GM23338 (cell line): ENCODE measurements around the gene CACUL1. TPM values are rescaled to one million over a fixed set of nuclear protein-coding genes. Genes with fewer than 3 reads are reported as not detected.

Source experiments
- ATAC-seq: fragments of 200-7000 bp; cut with Tn5 transposase; 3 replicates; pipeline ENCODE4 v1.9.1; 2020
- DNase-seq: peaks from one replicate; pipeline ENCODE4 v3.0.0-alpha.2; 2015; ENCODE audit warnings: low spot score
- H2AFZ ChIP-seq: fragments of 200-600 bp; sonication (generic); 2 replicates; pipeline ENCODE4 v1.8.0; 2016; ENCODE audit warnings: antibody characterized with exemption, mild to moderate bottlenecking, moderate library complexity
- H3F3A ChIP-seq: fragments of 200-600 bp; sonication (generic); replicated peaks from 2 replicates; pipeline ENCODE4 v1.8.0; 2017; ENCODE audit warnings: antibody characterized with exemption, mixed run types, low read depth
- H3K27ac ChIP-seq: fragments of 200-600 bp; sonication (generic); 2 replicates; pipeline ENCODE4 v1.6.1; 2016; ENCODE audit warnings: low read depth
- H3K27me3 ChIP-seq: fragments of 200-600 bp; sonication (generic); 2 replicates; pipeline ENCODE4 v1.8.0; 2016; ENCODE audit warnings: mild to moderate bottlenecking, mixed run types, moderate library complexity; ENCODE audit not compliant: insufficient read depth
- H3K36me3 ChIP-seq: fragments of 200-600 bp; sonication (generic); 2 replicates; pipeline ENCODE4 v1.8.0; 2016; ENCODE audit warnings: mild to moderate bottlenecking; ENCODE audit not compliant: insufficient read depth
- H3K4me1 ChIP-seq: fragments of 200-600 bp; sonication (generic); 2 replicates; pipeline ENCODE4 v1.8.0; 2016; ENCODE audit warnings: mild to moderate bottlenecking, moderate library complexity; ENCODE audit not compliant: insufficient read depth
- H3K4me2 ChIP-seq: fragments of 200-600 bp; sonication (generic); 2 replicates; pipeline ENCODE4 v1.7.1; 2017; ENCODE audit warnings: mixed run types
- H3K4me3 ChIP-seq: fragments of 200-600 bp; sonication (generic); 2 replicates; pipeline ENCODE4 v1.6.1; 2016; ENCODE audit warnings: mixed run types
- H3K79me2 ChIP-seq: fragments of 200-600 bp; sonication (generic); replicated peaks from 2 replicates; pipeline ENCODE4 v1.8.0; 2017; ENCODE audit warnings: mild to moderate bottlenecking; ENCODE audit not compliant: insufficient read depth
- H3K9me2 ChIP-seq: fragments of 200-600 bp; sonication (generic); 2 replicates; pipeline ENCODE4 v1.8.0; 2017; ENCODE audit not compliant: insufficient read depth
- H4K20me1 ChIP-seq: fragments of 200-600 bp; sonication (generic); replicated peaks from 2 replicates; pipeline ENCODE4 v1.8.0; 2017; ENCODE audit warnings: mild to moderate bottlenecking; ENCODE audit not compliant: insufficient read depth
- H3K27ac Mint-ChIP-seq: 2 replicates; pipeline ENCODE4 v1.8.0; 2020; ENCODE audit warnings: inconsistent platforms, mild to moderate bottlenecking, moderate library complexity, mixed read lengths
- H3K27me3 Mint-ChIP-seq: 3 replicates; pipeline ENCODE4 v1.8.0; 2022; ENCODE audit warnings: low read depth, mild to moderate bottlenecking, moderate library complexity, mixed read lengths, inconsistent platforms; ENCODE audit not compliant: insufficient read depth, poor library complexity
- H3K36me3 Mint-ChIP-seq: 3 replicates; pipeline ENCODE4 v1.8.0; 2021; ENCODE audit warnings: low read depth, mild to moderate bottlenecking, inconsistent platforms, moderate library complexity, mixed read lengths
- H3K4me1 Mint-ChIP-seq: 3 replicates; pipeline ENCODE4 v1.8.0; 2020; ENCODE audit warnings: mild to moderate bottlenecking, inconsistent platforms, mixed read lengths
- H3K4me3 Mint-ChIP-seq: 3 replicates; pipeline ENCODE4 v1.8.0; 2021; ENCODE audit warnings: moderate library complexity, mild to moderate bottlenecking, inconsistent platforms, mixed read lengths
- H3K9me3 Mint-ChIP-seq: 3 replicates; pipeline ENCODE4 v1.8.0; 2020; ENCODE audit warnings: moderate library complexity, mild to moderate bottlenecking, inconsistent platforms, mixed read lengths
- CREB1 ChIP-seq: fragments of 250-450 bp; sonication (Bioruptor Pico); IDR thresholded peaks from 2 replicates; pipeline ENCODE4 v1.5.0; 2020; ENCODE audit warnings: low read depth, mild to moderate bottlenecking, moderate library complexity
- EZH2 ChIP-seq: fragments of 200-600 bp; sonication (generic); IDR thresholded peaks from one replicate; pipeline ENCODE4 v1.8.0; 2017; ENCODE audit warnings: antibody characterized with exemption, mild to moderate bottlenecking, low read depth; ENCODE audit not compliant: unreplicated experiment
- POLR2AphosphoS5 ChIP-seq: IDR thresholded peaks from 2 replicates; pipeline ENCODE4 v1.6.1; 2016; ENCODE audit warnings: antibody characterized with exemption, low read depth
- ZNF114 ChIP-seq: fragments of 250-450 bp; sonication (Bioruptor Pico); IDR thresholded peaks from 2 replicates; pipeline ENCODE4 v1.5.0; 2020; ENCODE audit warnings: mild to moderate bottlenecking, moderate library complexity
- polyA plus RNA-seq: library from polyadenylated mRNA; unstranded; fragments of >200 nt; fragmentation: Nextera tagmentation; extraction: Ambion mirVana; gene quantifications from 2 replicates; pipeline ENCODE4 v1.2.1, GENCODE V29; 2016
- total RNA-seq: library from RNA; depleted of rRNA; stranded (reverse); fragments of >200 nt; shearing (Covaris generic); gene quantifications from 2 replicates; pipeline ENCODE4 v1.2.3, GENCODE V29; 2014
- TF ChIP-seq, protein P1 (sequence below): fragments of 250-450 bp; sonication (Bioruptor Pico); IDR thresholded peaks from 2 replicates; pipeline ENCODE4 v1.5.0; 2020; ENCODE audit warnings: mild to moderate bottlenecking, moderate library complexity
- TF ChIP-seq, protein P2 (sequence below), 2 experiments: fragments of 200-600 bp in 1 of 2; sonication (generic) in 1 of 2; conservative IDR thresholded peaks; 2 replicates each; pipeline versions ENCODE4 v1.5.1 to v1.6.1; 2016 to 2017; ENCODE audit warnings: antibody characterized with exemption in 2 of 2, low read depth in 2 of 2, mild to moderate bottlenecking in 2 of 2, moderate library complexity in 1 of 2

Gene CACUL1
- total and polyA plus RNA-seq, 2 experiments from 2014 or later = 46.4 to 59.4 TPM

DNA sequence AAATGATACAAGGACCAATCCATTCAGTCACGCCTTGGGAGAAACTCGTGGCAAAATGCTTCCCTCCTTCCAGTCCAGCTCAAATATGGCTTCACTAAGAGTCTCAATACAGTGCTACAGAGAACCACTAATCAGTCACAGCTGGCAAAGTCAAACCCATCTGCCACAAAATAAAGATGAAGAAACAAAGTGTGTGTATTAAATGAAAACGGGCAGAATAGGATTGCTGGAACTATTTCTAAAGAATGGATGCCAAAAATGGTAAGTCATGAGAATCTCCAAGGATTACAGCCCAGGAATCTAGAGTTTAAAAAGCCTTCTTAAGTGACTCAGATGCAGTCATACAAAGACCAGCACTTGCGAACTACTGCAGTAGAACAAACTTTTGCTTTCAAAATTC is 61.9 kb downstream of the CACUL1 start (continued):
- TF ChIP-seq, protein P1, sequence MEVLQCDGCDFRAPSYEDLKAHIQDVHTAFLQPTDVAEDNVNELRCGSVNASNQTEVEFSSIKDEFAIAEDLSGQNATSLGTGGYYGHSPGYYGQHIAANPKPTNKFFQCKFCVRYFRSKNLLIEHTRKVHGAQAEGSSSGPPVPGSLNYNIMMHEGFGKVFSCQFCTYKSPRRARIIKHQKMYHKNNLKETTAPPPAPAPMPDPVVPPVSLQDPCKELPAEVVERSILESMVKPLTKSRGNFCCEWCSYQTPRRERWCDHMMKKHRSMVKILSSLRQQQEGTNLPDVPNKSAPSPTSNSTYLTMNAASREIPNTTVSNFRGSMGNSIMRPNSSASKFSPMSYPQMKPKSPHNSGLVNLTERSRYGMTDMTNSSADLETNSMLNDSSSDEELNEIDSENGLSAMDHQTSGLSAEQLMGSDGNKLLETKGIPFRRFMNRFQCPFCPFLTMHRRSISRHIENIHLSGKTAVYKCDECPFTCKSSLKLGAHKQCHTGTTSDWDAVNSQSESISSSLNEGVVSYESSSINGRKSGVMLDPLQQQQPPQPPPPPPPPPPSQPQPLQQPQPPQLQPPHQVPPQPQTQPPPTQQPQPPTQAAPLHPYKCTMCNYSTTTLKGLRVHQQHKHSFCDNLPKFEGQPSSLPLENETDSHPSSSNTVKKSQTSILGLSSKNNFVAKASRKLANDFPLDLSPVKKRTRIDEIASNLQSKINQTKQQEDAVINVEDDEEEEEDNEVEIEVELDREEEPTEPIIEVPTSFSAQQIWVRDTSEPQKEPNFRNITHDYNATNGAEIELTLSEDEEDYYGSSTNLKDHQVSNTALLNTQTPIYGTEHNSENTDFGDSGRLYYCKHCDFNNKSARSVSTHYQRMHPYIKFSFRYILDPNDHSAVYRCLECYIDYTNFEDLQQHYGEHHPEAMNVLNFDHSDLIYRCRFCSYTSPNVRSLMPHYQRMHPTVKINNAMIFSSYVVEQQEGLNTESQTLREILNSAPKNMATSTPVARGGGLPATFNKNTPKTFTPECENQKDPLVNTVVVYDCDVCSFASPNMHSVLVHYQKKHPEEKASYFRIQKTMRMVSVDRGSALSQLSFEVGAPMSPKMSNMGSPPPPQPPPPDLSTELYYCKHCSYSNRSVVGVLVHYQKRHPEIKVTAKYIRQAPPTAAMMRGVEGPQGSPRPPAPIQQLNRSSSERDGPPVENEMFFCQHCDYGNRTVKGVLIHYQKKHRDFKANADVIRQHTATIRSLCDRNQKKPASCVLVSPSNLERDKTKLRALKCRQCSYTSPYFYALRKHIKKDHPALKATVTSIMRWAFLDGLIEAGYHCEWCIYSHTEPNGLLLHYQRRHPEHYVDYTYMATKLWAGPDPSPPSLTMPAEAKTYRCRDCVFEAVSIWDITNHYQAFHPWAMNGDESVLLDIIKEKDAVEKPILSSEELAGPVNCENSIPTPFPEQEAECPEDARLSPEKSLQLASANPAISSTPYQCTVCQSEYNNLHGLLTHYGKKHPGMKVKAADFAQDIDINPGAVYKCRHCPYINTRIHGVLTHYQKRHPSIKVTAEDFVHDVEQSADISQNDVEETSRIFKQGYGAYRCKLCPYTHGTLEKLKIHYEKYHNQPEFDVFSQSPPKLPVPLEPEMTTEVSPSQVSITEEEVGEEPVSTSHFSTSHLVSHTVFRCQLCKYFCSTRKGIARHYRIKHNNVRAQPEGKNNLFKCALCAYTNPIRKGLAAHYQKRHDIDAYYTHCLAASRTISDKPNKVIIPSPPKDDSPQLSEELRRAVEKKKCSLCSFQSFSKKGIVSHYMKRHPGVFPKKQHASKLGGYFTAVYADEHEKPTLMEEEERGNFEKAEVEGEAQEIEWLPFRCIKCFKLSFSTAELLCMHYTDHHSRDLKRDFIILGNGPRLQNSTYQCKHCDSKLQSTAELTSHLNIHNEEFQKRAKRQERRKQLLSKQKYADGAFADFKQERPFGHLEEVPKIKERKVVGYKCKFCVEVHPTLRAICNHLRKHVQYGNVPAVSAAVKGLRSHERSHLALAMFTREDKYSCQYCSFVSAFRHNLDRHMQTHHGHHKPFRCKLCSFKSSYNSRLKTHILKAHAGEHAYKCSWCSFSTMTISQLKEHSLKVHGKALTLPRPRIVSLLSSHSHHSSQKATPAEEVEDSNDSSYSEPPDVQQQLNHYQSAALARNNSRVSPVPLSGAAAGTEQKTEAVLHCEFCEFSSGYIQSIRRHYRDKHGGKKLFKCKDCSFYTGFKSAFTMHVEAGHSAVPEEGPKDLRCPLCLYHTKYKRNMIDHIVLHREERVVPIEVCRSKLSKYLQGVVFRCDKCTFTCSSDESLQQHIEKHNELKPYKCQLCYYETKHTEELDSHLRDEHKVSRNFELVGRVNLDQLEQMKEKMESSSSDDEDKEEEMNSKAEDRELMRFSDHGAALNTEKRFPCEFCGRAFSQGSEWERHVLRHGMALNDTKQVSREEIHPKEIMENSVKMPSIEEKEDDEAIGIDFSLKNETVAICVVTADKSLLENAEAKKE (CRISPR knock-in tag) = no peak
- TF ChIP-seq ZNF114 (CRISPR knock-in tag) (no peak), CREB1 (CRISPR knock-in tag) (no peak)
- TF ChIP-seq, protein P2, sequence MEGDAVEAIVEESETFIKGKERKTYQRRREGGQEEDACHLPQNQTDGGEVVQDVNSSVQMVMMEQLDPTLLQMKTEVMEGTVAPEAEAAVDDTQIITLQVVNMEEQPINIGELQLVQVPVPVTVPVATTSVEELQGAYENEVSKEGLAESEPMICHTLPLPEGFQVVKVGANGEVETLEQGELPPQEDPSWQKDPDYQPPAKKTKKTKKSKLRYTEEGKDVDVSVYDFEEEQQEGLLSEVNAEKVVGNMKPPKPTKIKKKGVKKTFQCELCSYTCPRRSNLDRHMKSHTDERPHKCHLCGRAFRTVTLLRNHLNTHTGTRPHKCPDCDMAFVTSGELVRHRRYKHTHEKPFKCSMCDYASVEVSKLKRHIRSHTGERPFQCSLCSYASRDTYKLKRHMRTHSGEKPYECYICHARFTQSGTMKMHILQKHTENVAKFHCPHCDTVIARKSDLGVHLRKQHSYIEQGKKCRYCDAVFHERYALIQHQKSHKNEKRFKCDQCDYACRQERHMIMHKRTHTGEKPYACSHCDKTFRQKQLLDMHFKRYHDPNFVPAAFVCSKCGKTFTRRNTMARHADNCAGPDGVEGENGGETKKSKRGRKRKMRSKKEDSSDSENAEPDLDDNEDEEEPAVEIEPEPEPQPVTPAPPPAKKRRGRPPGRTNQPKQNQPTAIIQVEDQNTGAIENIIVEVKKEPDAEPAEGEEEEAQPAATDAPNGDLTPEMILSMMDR (conservative IDR thresholded peaks at IDR 0.05; ENCODE audit: low read depth in 2 of 2) = no peak

DNA sequence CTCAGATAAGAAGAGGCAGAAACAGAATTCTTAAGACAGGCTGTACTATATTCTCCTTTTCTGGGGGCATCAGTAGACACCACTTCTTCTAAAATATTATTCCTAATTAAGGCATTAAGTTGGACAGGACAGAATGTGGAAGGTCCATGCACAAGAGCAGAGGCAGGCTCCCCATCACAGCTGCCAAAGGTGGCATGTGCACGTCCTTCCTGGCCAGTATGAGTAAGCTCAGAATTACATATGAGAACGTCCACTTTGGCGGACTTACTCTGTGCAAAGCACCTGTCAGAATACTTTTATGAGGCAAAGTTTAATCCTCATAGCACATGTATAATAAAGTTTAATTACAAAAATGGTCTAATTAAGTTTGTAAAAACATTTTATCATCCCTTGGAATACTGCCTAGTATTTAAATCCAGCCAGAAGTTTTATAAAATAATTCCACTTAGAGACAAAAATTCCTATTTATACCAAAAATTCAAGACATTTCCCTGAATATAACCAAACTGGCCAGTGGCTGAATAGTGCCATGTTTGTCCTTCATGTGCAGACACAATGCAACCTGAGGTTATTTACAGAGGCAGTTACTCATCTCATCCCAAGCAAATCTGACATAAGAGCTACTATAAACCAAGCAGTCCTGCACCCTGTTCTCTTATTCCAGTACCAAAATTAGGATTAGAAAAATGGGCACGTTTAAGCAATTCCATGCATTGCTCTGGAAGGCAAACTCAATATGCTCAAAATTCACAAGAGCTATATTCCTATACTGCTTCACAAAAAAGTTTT is 65.5 kb downstream of the CACUL1 start:
- H3F3A ChIP-seq = no peaks in the 10 kb centered on the region
- Mint-ChIP-seq H3K27ac (no peak overlapping the region), H3K4me1 (no peaks in the 10 kb centered on the region)

More for the DNA sequence above, 65.5 kb downstream of the CACUL1 start:
- no peak overlapping the region for H2AFZ ChIP-seq
- no peak overlapping the region for H3K4me3 ChIP-seq
- no peaks in the 10 kb centered on the region for H3K27me3 ChIP-seq
- TF ChIP-seq ZNF114 (CRISPR knock-in tag) (no peak), EZH2 (no peak), POLR2AphosphoS5 (no peak)
- TF ChIP-seq, protein P2 (conservative IDR thresholded peaks at IDR 0.05; ENCODE audit: low read depth in 2 of 2) = no peak
- Mint-ChIP-seq H3K36me3 (peaks cover 31% of the 10 kb centered on the region), H3K27me3 (no peaks in the 10 kb centered on the region), H3K4me3 (no peak overlapping the region), H3K9me3 (no peaks in the 10 kb centered on the region)
- H3K27ac ChIP-seq = no peak overlapping the region
- DNase-seq (no peak), ATAC-seq (no peak)
- peaks cover 17% of the 10 kb centered on the region for H4K20me1 ChIP-seq
- H3K4me2 ChIP-seq = no peak overlapping the region
- no peaks in the 10 kb centered on the region for H3K9me2 ChIP-seq
- H3K36me3 ChIP-seq = peaks cover 3% of the 10 kb centered on the region; the same call in 1 of the 2 replicates
- H3K4me1 ChIP-seq = no peaks in the 10 kb centered on the region
- H3K79me2 ChIP-seq = peaks cover 8% of the 10 kb centered on the region
